GM12878 (cell line): ENCODE data around the gene MR1. TPM values are rescaled to one million over a fixed set of nuclear protein-coding genes. Genes with fewer than 3 reads are reported as not detected.
A peak's percentile ranks its signal among the peaks of the same experiment; 100 is the strongest.

Source experiments
- ATAC-seq: fragments of 200-7000 bp; cut with Tn5 transposase; 3 replicates; pipeline ENCODE4 v1.9.1; 2020; ENCODE audit warnings: mild to moderate bottlenecking, moderate library complexity
- BruUV-seq: library from RNA; stranded (reverse); fragments of 400-500 nt; replicated peaks from 2 replicates; lab custom pipeline; 2021; lab: Mats Ljungman, UMichigan
- CTCF ChIA-PET: fragments of 300-600 bp; sonication (Branson Sonifier 250); formaldehyde crosslinking; extraction: SDS; loops from one replicate; lab custom pipeline; 2021; ENCODE audit warnings: inconsistent platforms; lab: Yijun Ruan, JAX
- POLR2A ChIA-PET: fragments of 350-600 bp; formaldehyde crosslinking; extraction: SDS; loops from one replicate; lab custom pipeline; 2021; ENCODE audit warnings: inconsistent platforms; lab: Charles Lee
- RAD21 ChIA-PET: fragments of 300-600 bp; sonication (Branson Sonifier 250); formaldehyde crosslinking; loops from one replicate; lab custom pipeline; 2023; ENCODE audit warnings: antibody characterized with exemption; ENCODE audit not compliant: unreplicated experiment; lab: Charles Lee
- SMC1A ChIA-PET: fragments of 300-600 bp; sonication (Branson Sonifier 250); formaldehyde crosslinking; loops from one replicate; lab custom pipeline; 2023; ENCODE audit not compliant: unreplicated experiment, uncharacterized antibody; lab: Charles Lee
- DNase-seq: peaks from one replicate; pipeline ENCODE4 v3.0.0-alpha.2; 2011; ENCODE audit warnings: low read depth, low spot score
- FAIRE-seq: peaks from 3 replicates; lab custom pipeline; 2011; peaks lifted over from hg19 to GRCh38; lab: Jason Lieb, UNC
- H2AFZ ChIP-seq: 2 replicates; pipeline ENCODE4 v1.6.0; 2011; ENCODE audit warnings: low read depth, low read length, control low read depth; ENCODE audit not compliant: control insufficient read depth
- H3K27ac ChIP-seq: 2 replicates; pipeline ENCODE4 v1.5.1; 2011; ENCODE audit warnings: control low read depth; ENCODE audit not compliant: control insufficient read depth, insufficient read depth
- H3K27me3 ChIP-seq, 2 experiments: replicated peaks in 1 of 2; 2 replicates each; pipeline versions ENCODE4 v1.6.0 to v1.6.1; 2011; ENCODE audit warnings: low read length in 1 of 2; ENCODE audit not compliant: control insufficient read depth in 2 of 2, insufficient read depth in 2 of 2
- H3K36me3 ChIP-seq, 2 experiments: 2 replicates each; pipeline ENCODE4 v1.5.1; 2011; ENCODE audit warnings: low read length in 1 of 2; ENCODE audit not compliant: control insufficient read depth in 2 of 2, insufficient read depth in 2 of 2
- H3K4me1 ChIP-seq: 2 replicates; pipeline ENCODE4 v1.6.1; 2011; ENCODE audit warnings: mild to moderate bottlenecking, low read length, moderate library complexity, mixed read lengths; ENCODE audit not compliant: control insufficient read depth, insufficient read depth
- H3K4me2 ChIP-seq: 2 replicates; pipeline ENCODE4 v1.6.0; 2011; ENCODE audit warnings: control low read depth; ENCODE audit not compliant: control insufficient read depth, insufficient read depth
- H3K4me3 ChIP-seq: fragments of 200-600 bp; sonication (generic); 2 replicates; pipeline ENCODE4 v1.5.1; 2016
- H3K79me2 ChIP-seq: 2 replicates; pipeline ENCODE4 v1.6.0; 2011; ENCODE audit warnings: low read length; ENCODE audit not compliant: control insufficient read depth, insufficient read depth
- H3K9ac ChIP-seq: 2 replicates; pipeline ENCODE4 v1.8.0; 2011; ENCODE audit warnings: low read length, control low read depth, mixed read lengths; ENCODE audit not compliant: control insufficient read depth, insufficient read depth
- H3K9me3 ChIP-seq: replicated peaks from 3 replicates; pipeline ENCODE4 v1.5.1; 2011; ENCODE audit warnings: mild to moderate bottlenecking, low read length; ENCODE audit not compliant: control insufficient read depth, insufficient read depth
- H4K20me1 ChIP-seq: 2 replicates; pipeline ENCODE4 v1.6.0; 2011; ENCODE audit not compliant: control insufficient read depth, insufficient read depth
- BCLAF1 ChIP-seq: fragments of 450-650 bp; IDR thresholded peaks from 2 replicates; pipeline ENCODE4 v1.6.1; 2017; ENCODE audit warnings: antibody characterized with exemption, mild to moderate bottlenecking, moderate library complexity
- CHD1 ChIP-seq: IDR thresholded peaks from 2 replicates; pipeline ENCODE4 v1.6.1; 2012; ENCODE audit warnings: low read depth, low read length, improper control_type of control experiment
- E2F8 ChIP-seq: fragments of 450-650 bp; IDR thresholded peaks from 2 replicates; pipeline ENCODE4 v1.6.1; 2018; ENCODE audit warnings: mild to moderate bottlenecking, low read depth, moderate library complexity; ENCODE audit not compliant: partially characterized antibody
- IRF4 ChIP-seq: IDR thresholded peaks from 2 replicates; pipeline ENCODE4 v1.6.1; 2011; ENCODE audit warnings: low read depth, low read length
- PBX3 ChIP-seq: IDR thresholded peaks from 2 replicates; pipeline ENCODE4 v1.6.1; 2011; ENCODE audit warnings: mild to moderate bottlenecking, low read depth, low read length, moderate library complexity; ENCODE audit not compliant: insufficient replicate concordance
- PML ChIP-seq: IDR thresholded peaks from 2 replicates; pipeline ENCODE4 v1.6.1; 2012; ENCODE audit warnings: low read length, inconsistent platforms
- POLR2A ChIP-seq: IDR thresholded peaks from 2 replicates; pipeline ENCODE4 v1.6.1; 2011; ENCODE audit warnings: low read depth, mild to moderate bottlenecking, low read length
- REST ChIP-seq: IDR thresholded peaks from 2 replicates; pipeline ENCODE4 v1.6.1; 2012; ENCODE audit warnings: mild to moderate bottlenecking, low read depth, low read length
- SPI1 ChIP-seq: IDR thresholded peaks from 2 replicates; pipeline ENCODE4 v1.6.1; 2011; ENCODE audit warnings: low read depth, mild to moderate bottlenecking, low read length, moderate library complexity, borderline replicate concordance; ENCODE audit not compliant: insufficient read depth
- TCF7 ChIP-seq: IDR thresholded peaks from 2 replicates; pipeline ENCODE4 v1.6.1; 2014; ENCODE audit warnings: antibody characterized with exemption, borderline replicate concordance
- ZNF207 ChIP-seq: fragments of 450-650 bp; IDR thresholded peaks from 2 replicates; pipeline ENCODE4 v1.6.1; 2014; ENCODE audit warnings: antibody characterized with exemption, mild to moderate bottlenecking, borderline replicate concordance
- ZZZ3 ChIP-seq: IDR thresholded peaks from 2 replicates; pipeline ENCODE4 v1.6.1; 2011; ENCODE audit warnings: low read depth; ENCODE audit not compliant: control insufficient read depth, insufficient read length
- WGBS: methylation state at CpG from one replicate; pipeline ENCODE4 v1.1.6; 2016; ENCODE audit warnings: low lambda C conversion rate; ENCODE audit not compliant: insufficient replicate concordance, insufficient coverage; ENCODE audit errors: missing lambda C conversion rate; 5-methylcytosine and 5-hydroxymethylcytosine counted together
- in situ Hi-C: fragments of 300-500 bp; cut with MboI; formaldehyde crosslinking; loops from 9 replicates; pipeline ENCODE4 v1.14.3; 2018; ENCODE audit warnings: mixed read lengths
- intact Hi-C: fragments of 100-400 bp; cut with micrococcal nuclease; formaldehyde crosslinking; loops from one replicate; pipeline ENCODE4 v1.14.2; 2022; ENCODE audit not compliant: unreplicated experiment
- polyA plus RNA-seq, 11 experiments: library from polyadenylated mRNA; depleted of rRNA in 4 of 11; unstranded in 6 of 11; stranded (reverse) in 5 of 11; fragments of >200 nt; fragmentation: Nextera tagmentation in 4 of 11; fragmentation: Illumina TruSeq in 1 of 11; extraction: Ambion mirVana in 4 of 11; extraction: Trizol in 1 of 11; gene quantifications; 1 replicate in 1 of 11; 2 replicates in 10 of 11; pipeline versions ENCODE4 v1.2.1 to v1.2.3, GENCODE V29; 2011 to 2016; ENCODE audit warnings: inconsistent platforms in 2 of 11, missing spikeins in 2 of 11, low read depth in 1 of 11
- total RNA-seq, 4 experiments: library from RNA; depleted of rRNA in 3 of 4; stranded (reverse); fragments of >200 nt in 3 of 4; fragmentation: Illumina TruSeq in 1 of 4; extraction: Trizol in 1 of 4; gene quantifications; 2 replicates each; pipeline versions ENCODE4 v1.2.1 to v1.2.3, GENCODE V29; 2013 to 2021

The MR1 gene
- total and polyA plus RNA-seq, 10 of the 15 experiments (the other 5 are each of a cell fraction or from before 2014, with no cell fraction given): 24.7 to 65.9 (median 30.9) TPM

GRCh38 chr1:181033128-181033798 is 520 bp upstream of the MR1 start:
- Histone ChIP-seq H3K4me2 (peak overlapping the region; percentile 73), H3K9me3 (no peaks in the 10 kb centered on the region), H2AFZ (peak overlapping the region; percentile 96), H3K4me3 (peak overlapping the region; percentile 93), H3K4me1 (peaks cover 29% of the 10 kb centered on the region), H3K79me2 (peaks cover 37% of the 10 kb centered on the region), H3K27ac (peak overlapping the region; percentile 89), H3K9ac (peak overlapping the region; percentile 89), H3K36me3 (no peaks in the 10 kb centered on the region), H4K20me1 (no peaks in the 10 kb centered on the region), H3K27me3 (no peaks in the 10 kb centered on the region)
- ChIA-PET SMC1A (interaction anchor here (0.6 to 13.6 kb wide), 26 partner anchors 11 to 575 kb away, joined by 3 to 276 read pairs (median 4); partner anchors contain the start of genes KIAA1614 and STX6), RAD21 (interaction anchor here (0.8 to 13.1 kb wide), 23 partner anchors 9 to 401 kb away, joined by 3 to 189 read pairs (median 6); partner anchors contain the start of gene STX6), CTCF (interaction anchor here (0.9 to 13.7 kb wide), 13 partner anchors 10 to 171 kb away, joined by 3 to 321 read pairs (median 5); partner anchors contain the start of gene STX6), POLR2A (interaction anchor here (0.5 to 5.6 kb wide), 23 partner anchors 10 to 1101 kb away, joined by 3 to 70 read pairs (median 4); partner anchors contain the start of genes IER5, STX6 and XPR1)
- no peak for FAIRE-seq
- ATAC-seq: peak; percentile 58
- BruUV-seq: TSS peak; percentile 97
- DNase-seq: peak; percentile 65
- intact Hi-C loops: no loop called here
- 0% methylated on average over 2 of the region's 2 CpGs for WGBS
- in situ Hi-C loops: no loop called here
- TF ChIP-seq IRF4: no peak
- TF ChIP-seq BCLAF1: no peak
- no peak for TF ChIP-seq REST
- TF ChIP-seq POLR2A: peak; percentile 56
- no peak for TF ChIP-seq ZNF207
- TF ChIP-seq SPI1: peak; percentile 77
- TF ChIP-seq TCF7: no peak
- no peak for TF ChIP-seq ZZZ3
- TF ChIP-seq E2F8: no peak
- TF ChIP-seq PBX3: no peak
- no peak for TF ChIP-seq CHD1
- TF ChIP-seq PML: no peak
